ENCODE results near the gene CATSPER1. TPM values are rescaled to one million over a fixed set of nuclear protein-coding genes. Genes with fewer than 3 reads are reported as not detected.

CATSPER1 gene
- total RNA-seq, 1 experiment from 2014 or later = 0.24 TPM

DNA sequence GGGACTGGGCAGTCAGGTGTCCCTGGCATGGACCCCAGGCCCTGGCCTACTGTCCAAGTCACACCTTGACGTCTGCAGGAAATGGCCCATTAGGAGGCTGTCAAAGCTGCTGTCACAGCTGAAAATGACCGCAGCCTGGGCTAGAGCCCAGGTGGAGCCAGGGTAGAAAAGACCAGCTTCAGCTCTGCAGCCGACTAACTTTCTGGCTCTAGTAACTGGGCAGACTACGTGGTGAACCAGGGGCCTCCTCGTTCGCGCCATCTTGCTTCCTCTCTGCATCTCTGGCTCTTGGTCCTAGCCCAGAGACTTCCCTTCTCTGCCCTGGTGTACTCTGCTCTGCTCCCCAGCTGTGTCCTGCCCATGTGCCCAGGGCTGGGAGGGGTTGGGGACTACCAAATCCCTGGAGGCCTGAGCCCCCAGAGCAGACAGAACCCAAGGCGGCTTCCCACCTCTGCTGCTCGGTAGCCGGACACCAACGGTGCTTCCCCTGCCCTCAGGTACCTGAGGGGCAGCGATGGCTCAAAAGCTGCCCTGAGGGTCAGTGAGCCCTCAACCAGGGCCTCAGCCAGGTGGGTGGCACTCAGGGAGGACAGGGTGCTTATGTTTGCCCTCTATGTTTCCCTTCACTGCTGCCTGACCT is 45.1 kb downstream of the CATSPER1 start:
- no peak overlapping the region for H3K27ac ChIP-seq
- H3K36me3 ChIP-seq = peaks cover 11% of the 10 kb centered on the region
- no peaks in the 10 kb centered on the region for H3K27me3 ChIP-seq
- H3K9me3 ChIP-seq (replicated peaks) = no peaks in the 10 kb centered on the region
- H3K4me3 ChIP-seq = no peak overlapping the region
- DNase-seq = no peak
- H3K4me1 ChIP-seq = no peaks in the 10 kb centered on the region

DNA sequence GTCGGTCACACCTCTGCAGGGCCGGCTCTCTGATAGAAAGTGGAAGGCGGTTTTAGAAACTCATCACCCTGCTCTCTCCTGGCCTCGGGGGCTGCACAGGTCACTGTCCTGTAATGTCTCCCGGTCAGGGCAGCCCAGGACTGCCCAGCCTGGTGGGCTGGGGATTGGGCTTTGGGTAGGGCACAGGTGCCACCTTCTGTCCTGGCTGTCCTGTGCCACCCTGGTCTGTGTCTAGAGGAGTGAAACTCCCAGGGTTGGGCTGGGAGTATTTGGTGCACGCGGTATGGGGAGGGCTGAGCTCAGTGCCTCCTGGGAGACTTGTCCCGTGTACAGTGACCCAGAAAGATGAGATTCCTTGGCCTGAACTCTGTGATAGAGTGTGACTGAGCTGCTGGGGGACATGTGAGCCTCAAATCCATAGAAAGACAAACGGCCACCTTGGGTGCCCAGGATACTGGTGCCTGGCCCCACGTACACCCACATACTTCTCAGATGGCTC is 47.0 kb downstream of the CATSPER1 start:
- H3K36me3 ChIP-seq = peaks cover 11% of the 10 kb centered on the region
- H3K4me3 ChIP-seq = no peak overlapping the region
- no peaks in the 10 kb centered on the region for H3K27me3 ChIP-seq
- H3K4me1 ChIP-seq = no peaks in the 10 kb centered on the region
- no peaks in the 10 kb centered on the region for H3K9me3 ChIP-seq (replicated peaks)
- no peak for DNase-seq
- no peak overlapping the region for H3K27ac ChIP-seq

DNA sequence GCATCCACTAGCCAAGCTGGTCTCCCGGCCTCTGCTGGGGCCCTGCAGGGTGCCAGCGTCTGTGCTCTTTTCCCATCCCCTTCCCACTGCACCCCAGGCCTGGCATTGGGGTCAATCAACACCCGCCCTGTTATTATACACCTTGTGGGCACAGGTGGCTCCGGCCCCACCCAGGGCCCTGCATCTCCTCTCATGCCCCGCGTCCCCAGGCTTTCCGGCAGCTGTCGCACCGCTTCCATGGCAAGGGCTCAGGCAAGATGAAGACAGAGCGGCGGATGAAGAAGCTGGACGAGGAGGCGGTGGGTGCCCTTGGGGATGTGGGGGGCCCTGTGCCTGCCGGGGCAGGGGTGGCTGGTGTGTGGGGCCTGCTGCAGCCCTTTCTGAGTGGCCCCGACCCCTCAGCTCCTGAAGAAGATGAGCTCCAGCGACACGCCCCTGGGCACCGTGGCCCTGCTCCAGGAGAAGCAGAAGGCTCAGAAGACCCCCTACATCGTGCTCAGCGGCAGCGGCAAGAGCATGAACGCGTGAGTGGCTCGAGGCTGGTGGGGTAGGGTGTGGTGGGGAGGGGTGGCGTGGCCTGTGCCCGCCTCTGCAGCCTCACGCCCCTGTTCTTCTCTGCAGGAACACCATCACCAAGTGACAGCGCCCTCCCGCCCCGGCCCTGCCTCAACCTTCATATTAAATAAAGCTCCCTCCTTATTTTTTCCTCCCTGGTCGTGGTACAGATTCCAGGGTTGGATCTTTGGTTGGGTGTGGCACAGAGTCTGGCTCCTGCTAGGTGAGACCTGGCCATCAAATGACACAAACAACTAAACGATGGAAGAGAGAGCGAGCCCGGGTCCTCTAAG is 47.7 kb downstream of the CATSPER1 start:
- DNase-seq = no peak
- Histone ChIP-seq H3K27ac (no peak overlapping the region), H3K9me3 (replicated peaks) (no peaks in the 10 kb centered on the region), H3K36me3 (peaks cover 11% of the 10 kb centered on the region), H3K4me1 (no peaks in the 10 kb centered on the region), H3K4me3 (no peak overlapping the region), H3K27me3 (no peaks in the 10 kb centered on the region)

DNA sequence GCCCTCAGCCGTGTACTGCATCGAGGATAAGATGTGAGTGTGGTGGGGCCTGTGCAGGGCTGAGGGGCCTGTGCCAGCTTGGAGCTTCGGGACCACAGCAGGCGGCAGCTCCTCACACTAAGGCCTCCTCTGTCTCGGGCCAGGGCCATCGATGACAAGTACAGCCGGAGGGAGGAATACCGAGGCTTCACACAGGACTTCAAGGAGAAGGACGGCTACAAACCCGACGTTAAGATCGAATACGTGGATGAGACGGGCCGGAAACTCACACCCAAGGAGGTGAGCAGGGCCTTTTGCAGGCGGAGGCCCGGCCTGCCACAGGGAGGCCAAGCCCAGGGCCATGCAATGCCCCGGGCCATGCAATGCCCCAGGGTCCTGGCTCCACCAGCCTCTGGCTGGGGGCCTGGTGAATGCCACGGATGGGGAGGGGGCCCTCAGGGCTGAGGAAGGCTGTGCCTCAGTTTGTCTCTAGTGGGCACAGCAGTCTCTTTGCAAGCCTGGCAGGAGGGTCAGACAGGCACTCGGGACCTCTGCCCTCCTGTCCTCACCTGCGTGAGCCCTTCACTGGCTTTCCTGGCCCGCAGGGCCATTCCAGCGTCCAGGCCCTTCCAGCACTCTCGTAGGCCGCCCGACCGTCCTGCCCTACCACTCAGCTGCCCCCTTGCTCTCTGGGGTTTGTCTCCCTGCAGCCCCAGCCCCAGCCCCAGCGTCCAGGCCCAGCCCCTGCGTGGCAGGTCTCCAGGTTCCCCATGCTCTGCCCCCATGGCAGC is 48.5 kb downstream of the CATSPER1 start:
- no peak for DNase-seq
- Histone ChIP-seq H3K27ac (no peak overlapping the region), H3K36me3 (peaks cover 16% of the 10 kb centered on the region), H3K27me3 (no peaks in the 10 kb centered on the region), H3K4me3 (no peak overlapping the region), H3K9me3 (replicated peaks) (no peaks in the 10 kb centered on the region), H3K4me1 (no peaks in the 10 kb centered on the region)

DNA sequence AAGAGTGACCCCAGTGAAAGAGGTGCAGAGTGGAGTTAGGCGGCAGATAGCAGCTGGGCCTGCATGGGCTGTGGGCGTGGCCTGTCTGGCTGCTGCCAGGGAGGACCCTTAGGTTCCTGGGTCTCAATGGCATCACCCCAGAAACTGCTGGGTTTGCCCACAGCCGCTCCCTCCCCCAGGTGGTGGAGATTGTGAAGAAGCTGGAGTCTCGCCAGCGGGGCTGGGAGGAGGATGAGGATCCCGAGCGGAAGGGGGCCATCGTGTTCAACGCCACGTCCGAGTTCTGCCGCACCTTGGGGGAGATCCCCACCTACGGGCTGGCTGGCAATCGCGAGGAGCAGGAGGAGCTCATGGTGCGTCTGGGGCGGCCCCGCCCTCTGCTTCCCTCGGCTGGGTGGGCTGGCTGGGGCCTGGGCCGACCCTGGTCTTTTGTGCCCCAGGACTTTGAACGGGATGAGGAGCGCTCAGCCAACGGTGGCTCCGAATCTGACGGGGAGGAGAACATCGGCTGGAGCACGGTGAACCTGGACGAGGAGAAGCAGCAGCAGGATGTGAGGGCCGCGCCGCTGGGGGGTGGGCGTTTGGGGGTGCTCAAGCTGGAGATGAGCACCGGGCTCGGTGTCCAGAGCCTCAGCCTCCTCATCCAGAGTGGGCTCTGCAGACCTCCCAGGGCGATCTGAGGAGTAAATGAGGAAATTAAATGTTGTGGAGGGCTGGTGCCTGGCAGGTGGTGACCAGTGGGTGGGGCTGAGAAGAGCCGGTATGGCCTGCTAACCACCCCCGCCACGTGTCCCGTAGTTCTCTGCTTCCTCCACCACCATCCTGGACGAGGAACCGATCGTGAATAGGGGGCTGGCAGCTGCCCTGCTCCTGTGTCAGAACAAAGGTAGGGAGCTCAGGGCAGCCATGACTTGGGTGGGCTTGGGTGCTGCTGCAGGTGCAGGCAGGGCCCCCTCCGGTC is 49.8 kb downstream of the CATSPER1 start:
- no peaks in the 10 kb centered on the region for H3K4me1 ChIP-seq
- H3K4me3 ChIP-seq = no peak overlapping the region
- no peak for DNase-seq
- no peaks in the 10 kb centered on the region for H3K27me3 ChIP-seq
- H3K9me3 ChIP-seq (replicated peaks) = no peaks in the 10 kb centered on the region
- H3K36me3 ChIP-seq = peaks cover 16% of the 10 kb centered on the region
- no peak overlapping the region for H3K27ac ChIP-seq

DNA sequence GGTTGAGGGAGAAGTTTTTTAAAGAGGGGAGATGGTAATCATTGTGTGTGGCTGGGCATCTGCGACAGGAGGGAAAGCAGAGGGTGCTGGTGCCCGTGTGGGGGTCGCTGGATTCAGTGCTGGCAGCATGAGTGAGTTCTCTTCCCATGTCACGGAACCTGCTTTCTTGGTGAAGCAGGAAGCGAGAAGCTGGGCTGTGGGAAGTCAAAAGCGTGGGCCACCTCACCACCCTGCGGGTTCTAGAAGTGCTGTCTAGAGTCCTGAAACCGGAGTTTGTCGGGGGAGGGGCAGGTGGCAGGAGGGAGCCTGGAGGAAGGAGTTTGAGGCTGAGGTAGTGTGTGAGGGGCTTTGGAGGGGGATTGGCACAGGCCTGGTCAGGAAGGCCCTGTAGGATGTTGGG is 50.5 kb downstream of the CATSPER1 start:
- DNase-seq = no peak
- Histone ChIP-seq H3K36me3 (peaks cover 16% of the 10 kb centered on the region), H3K27me3 (no peaks in the 10 kb centered on the region)

DNA sequence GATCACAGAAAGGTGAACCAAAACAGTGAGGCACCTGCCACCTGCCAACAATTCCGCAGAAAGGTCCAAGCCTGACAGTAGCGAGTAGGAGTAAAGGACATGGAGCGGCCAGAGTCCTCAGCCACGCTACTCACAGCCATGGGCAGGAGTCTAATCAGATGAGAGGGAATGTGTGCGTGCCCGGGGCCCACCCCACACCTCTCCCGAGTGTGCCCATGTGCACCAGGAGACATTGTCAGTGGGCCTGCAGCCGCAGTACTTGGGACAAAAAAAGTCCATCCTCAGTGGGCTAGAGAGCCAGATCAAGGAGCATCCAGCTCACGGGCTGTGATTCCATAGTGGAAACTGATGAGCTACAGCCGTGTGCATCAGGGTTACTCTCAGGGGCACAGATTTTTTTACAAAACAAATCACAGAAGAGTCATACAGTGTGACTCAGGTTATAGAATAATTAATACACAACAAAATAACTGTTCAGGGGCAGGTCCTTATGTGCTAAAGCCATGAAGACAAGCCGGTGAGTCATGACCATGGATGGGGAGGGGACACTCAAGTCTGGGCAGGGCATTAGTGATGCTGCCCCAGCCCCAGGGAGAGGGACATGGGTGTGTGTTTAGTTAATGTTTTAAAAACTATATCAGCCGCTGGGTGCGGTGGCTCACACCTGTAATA is 52.7 kb downstream of the CATSPER1 start:
- Histone ChIP-seq H3K4me3 (no peak overlapping the region), H3K27me3 (no peaks in the 10 kb centered on the region), H3K9me3 (replicated peaks) (no peaks in the 10 kb centered on the region), H3K36me3 (peaks cover 15% of the 10 kb centered on the region), H3K4me1 (no peaks in the 10 kb centered on the region), H3K27ac (no peak overlapping the region)
- no peak for DNase-seq

More for the DNA sequence above, 50.5 kb downstream of the CATSPER1 start:
- Histone ChIP-seq H3K27ac (no peak overlapping the region), H3K9me3 (replicated peaks) (no peaks in the 10 kb centered on the region), H3K4me3 (no peak overlapping the region), H3K4me1 (no peaks in the 10 kb centered on the region)

DNA sequence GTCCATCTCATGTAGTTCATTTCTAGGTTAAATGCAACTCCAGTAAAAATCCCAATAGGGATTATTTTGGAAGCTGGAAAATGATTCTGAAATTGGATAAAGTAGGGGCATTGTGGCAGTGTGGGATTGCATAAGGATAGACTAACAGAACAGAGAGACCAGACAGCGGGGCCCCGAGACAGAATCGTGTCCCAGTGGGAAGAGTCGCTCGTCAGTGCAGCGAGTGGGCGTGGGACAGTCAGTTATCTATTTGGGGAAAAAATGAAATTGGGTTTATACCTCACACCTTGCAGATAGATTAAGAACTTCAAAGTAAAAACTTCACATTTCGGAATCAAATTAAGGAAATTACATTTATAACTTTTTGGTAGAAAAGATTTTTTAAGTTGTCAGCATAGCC is 54.2 kb downstream of the CATSPER1 start:
- DNase-seq = no peak
- Histone ChIP-seq H3K27me3 (no peaks in the 10 kb centered on the region), H3K36me3 (peaks cover 26% of the 10 kb centered on the region), H3K4me3 (no peak overlapping the region), H3K9me3 (replicated peaks) (no peaks in the 10 kb centered on the region), H3K4me1 (no peaks in the 10 kb centered on the region), H3K27ac (no peak overlapping the region)

DNA sequence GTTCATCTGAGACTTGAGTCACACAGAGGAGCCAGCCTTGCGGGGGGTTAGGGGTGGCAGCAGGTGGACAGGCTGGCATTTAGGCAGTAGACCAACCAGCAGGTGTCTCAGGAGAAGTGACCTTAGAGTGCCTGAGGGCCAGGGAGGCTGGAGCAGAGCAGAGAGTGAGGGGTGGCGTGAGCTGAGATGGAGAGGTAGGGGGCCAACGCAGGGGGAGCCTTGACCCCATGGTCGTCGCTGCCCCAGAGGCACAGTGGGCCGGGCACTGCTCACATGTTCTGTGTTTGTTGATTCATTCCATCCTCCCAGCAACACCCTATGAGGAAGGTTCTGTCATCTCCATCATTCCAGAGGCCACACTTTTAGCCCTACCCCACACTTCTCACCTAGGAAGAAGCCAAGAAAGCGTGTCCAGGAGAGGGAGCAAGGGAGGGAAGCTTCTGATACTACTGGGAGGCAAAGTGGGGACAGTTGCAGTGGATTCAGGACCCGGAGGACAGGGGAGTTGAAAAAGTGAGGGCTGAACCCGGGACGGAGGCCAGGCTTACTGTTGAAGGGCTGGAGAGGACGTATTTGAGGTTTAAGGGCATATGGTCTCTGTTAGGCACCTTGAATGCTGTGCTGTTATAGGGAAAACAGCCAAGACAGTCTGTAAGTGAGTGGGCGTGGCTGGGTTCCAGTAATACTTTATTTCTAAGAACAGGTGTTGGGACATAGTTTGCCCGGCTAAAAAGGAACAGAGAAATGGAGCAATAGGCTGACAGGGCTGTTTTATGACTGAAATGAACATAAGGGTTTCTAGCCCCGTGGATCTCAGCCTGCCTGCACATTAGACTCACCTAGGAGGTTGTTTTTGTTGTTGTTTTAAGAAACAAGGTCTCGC is 57.4 kb downstream of the CATSPER1 start:
- H3K27me3 ChIP-seq = no peaks in the 10 kb centered on the region
- DNase-seq = no peak
- no peaks in the 10 kb centered on the region for H3K4me1 ChIP-seq
- H3K9me3 ChIP-seq (replicated peaks) = no peaks in the 10 kb centered on the region
- H3K36me3 ChIP-seq = peaks cover 54% of the 10 kb centered on the region
- H3K4me3 ChIP-seq = no peak overlapping the region
- no peak overlapping the region for H3K27ac ChIP-seq

DNA sequence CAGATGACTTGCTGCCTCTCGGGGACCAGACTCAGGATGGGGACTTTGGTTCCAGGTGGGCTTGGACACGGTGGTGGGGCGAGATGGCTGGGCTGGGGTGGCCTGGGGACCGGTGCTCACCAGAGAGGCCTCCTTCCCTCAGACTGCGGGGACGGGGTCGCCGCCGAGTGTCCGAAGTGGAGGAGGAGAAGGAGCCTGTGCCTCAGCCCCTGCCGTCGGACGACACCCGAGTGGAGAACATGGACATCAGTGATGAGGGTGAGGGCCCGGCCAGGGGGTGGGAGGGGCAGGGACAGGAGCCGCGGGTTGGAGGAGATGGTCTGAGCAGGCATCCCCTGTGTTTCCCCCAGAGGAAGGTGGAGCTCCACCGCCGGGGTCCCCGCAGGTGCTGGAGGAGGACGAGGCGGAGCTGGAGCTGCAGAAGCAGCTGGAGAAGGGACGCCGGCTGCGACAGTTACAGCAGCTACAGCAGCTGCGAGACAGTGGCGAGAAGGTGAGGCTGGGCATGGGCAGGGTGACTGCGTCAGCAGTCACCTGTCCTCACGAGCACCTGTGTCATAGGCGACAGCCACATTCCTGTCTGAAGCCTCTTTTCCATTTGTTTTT is 58.8 kb downstream of the CATSPER1 start:
- no peaks in the 10 kb centered on the region for H3K27me3 ChIP-seq
- H3K9me3 ChIP-seq (replicated peaks) = no peaks in the 10 kb centered on the region
- H3K36me3 ChIP-seq = peaks cover 51% of the 10 kb centered on the region
- H3K27ac ChIP-seq = no peak overlapping the region
- H3K4me1 ChIP-seq = peaks cover 4% of the 10 kb centered on the region
- H3K4me3 ChIP-seq = no peak overlapping the region
- DNase-seq = no peak

All from SJCRH30 (cell line).